Measurements from ENCODE around the gene TMEM201. TPM values are rescaled to one million over a fixed set of nuclear protein-coding genes. Genes with fewer than 3 reads are reported as not detected.

The TMEM201 gene
- total and polyA plus RNA-seq, 9 of the 15 experiments (the other 6 are each of a cell fraction or from before 2014, with no cell fraction given) = 0.42 to 51.3 (median 7.4) TPM

DNA sequence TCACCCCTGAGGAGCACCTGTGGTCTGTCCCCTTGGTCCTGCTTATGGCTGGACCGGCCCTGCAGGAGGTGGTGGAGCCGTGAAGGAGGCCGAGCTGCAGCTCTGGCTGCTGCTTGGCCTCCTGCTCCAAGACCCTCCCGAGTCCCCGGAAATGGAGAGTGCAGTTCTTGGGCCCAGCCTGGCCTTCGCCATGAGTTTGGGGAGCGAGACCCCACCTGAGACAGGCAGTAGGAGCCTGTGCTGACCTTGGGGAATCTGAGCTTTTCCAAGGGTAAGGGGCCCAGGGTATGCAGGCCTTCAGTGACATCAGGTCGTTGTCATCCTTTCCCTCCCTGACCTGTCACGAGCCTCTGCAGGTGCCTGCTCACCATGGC is 14.1 kb downstream of the TMEM201 start:
- CTCF ChIA-PET (ENCODE audit: low intra/inter-chr PET ratio) = interaction anchor here (0.5 kb wide), 1 partner anchor 24 kb away, joined by 5 read pairs; no protein-coding TSS in a partner anchor

DNA sequence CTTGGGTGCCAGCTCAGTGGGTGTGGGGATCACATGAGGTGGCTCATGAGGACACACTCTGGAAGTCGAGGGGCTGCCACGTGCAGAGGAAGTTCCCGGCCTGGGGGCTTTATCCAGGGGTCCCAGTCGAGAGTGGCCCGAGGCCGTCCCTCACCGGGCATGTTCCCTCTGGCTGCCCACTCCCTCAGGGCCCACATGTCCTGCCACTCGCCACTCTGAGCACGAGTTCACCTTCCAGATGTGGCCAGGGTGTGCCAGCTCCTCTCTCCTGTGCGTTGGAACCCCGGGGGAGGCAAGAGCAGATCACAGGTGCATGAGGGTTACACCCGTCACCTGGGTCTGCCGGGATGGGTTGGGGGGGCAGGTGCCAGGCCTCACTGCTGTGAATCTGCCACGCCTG is 14.6 kb downstream of the TMEM201 start:
- POLR2A ChIA-PET = interaction anchor here (0.5 to 2.2 kb wide), 5 partner anchors 10 to 418 kb away, joined by 3 to 6 read pairs (median 3); no protein-coding TSS in a partner anchor
- CTCF ChIA-PET (ENCODE audit: low intra/inter-chr PET ratio) = no interaction called here
- H3K27ac ChIP-seq (ENCODE audit: extremely low read depth, low read depth, low read length) = no peak overlapping the region
- no peak for TF ChIP-seq ZC3H11A (IDR thresholded peaks at IDR 0.05; ENCODE audit: low read depth, low read length)
- no peak for TF ChIP-seq FOXJ2 (tag; IDR thresholded peaks at IDR 0.05)
- TF ChIP-seq ZNF24 (IDR thresholded peaks at IDR 0.05) = no peak
- no peak for TF ChIP-seq ZNF584 (CRISPR knock-in tag; IDR thresholded peaks at IDR 0.05; ENCODE audit: low read depth)
- TF ChIP-seq ZNF778 (CRISPR knock-in tag; IDR thresholded peaks at IDR 0.05) = no peak
- no peak for TF ChIP-seq ZNF184 (CRISPR knock-in tag; IDR thresholded peaks at IDR 0.05)
- no peak for TF ChIP-seq HEY1 (CRISPR knock-in tag; IDR thresholded peaks at IDR 0.05; ENCODE audit: borderline replicate concordance)
- TF ChIP-seq TOE1 (IDR thresholded peaks at IDR 0.05; ENCODE audit: borderline replicate concordance) = no peak
- no peak for TF ChIP-seq TOE1 (CRISPR knock-in tag; IDR thresholded peaks at IDR 0.05; ENCODE audit: borderline replicate concordance, low read depth)
- TF ChIP-seq EP300 (IDR thresholded peaks at IDR 0.05; ENCODE audit: low read length) = no peak
- TF ChIP-seq ZFX (CRISPR knock-in tag; IDR thresholded peaks at IDR 0.05) = no peak
- TF ChIP-seq ATF7 (IDR thresholded peaks at IDR 0.05) = no peak

More for the DNA sequence above, 14.1 kb downstream of the TMEM201 start:
- no TSS peak for BruUV-seq (replicated peaks)
- Histone ChIP-seq H3K9me3 (replicated peaks; ENCODE audit: control insufficient read depth, insufficient read depth, low read depth, low read length) (no peaks in the 10 kb centered on the region), H3K9ac (ENCODE audit: insufficient read depth in 1 of 2, low read depth in 2 of 2, low read length in 2 of 2) (peak overlapping the region in 1 of 2 experiments; percentile 24; a peak in 1 of 4 replicates), H3K4me3 (no peak overlapping the region), H3K4me2 (ENCODE audit: insufficient read depth, low read length) (no peak overlapping the region), H4K20me1 (replicated peaks; ENCODE audit: control insufficient read depth, insufficient read depth, low read length) (peaks cover 3% of the 10 kb centered on the region; the same call in 1 of the 2 replicates), H2AFZ (ENCODE audit: low read depth, low read length) (no peak overlapping the region), H3K27ac (ENCODE audit: extremely low read depth, low read depth, low read length) (no peak overlapping the region), H3K9me1 (ENCODE audit: control insufficient read depth, insufficient read depth, low read length) (peaks cover 3% of the 10 kb centered on the region), H3K4me1 (replicated peaks in 1 of 2; ENCODE audit: control insufficient read depth in 2 of 2, insufficient read depth in 2 of 2, low read length in 2 of 2) (peaks cover 0 to 13% of the 10 kb centered on the region in 2 experiments; a peak in 1 of 5 replicates), H3K79me2 (ENCODE audit: control insufficient read depth, insufficient read depth, low read length) (no peaks in the 10 kb centered on the region), H3K36me3 (ENCODE audit: control insufficient read depth, insufficient read depth, low read length) (peaks cover 92% of the 10 kb centered on the region; the same call in 2 of the 3 replicates), H3K27me3 (ENCODE audit: control insufficient read depth in 2 of 2, insufficient read depth in 2 of 2, low read length in 2 of 2) (no peaks in the 10 kb centered on the region)
- DNase-seq (ENCODE audit: extremely low read depth in 1 of 4, low spot score in 3 of 4) = no peak
- POLR2A ChIA-PET = interaction anchor here (0.5 to 2.2 kb wide), 4 partner anchors 9 to 79 kb away, joined by 3 to 6 read pairs (median 3); no protein-coding TSS in a partner anchor
- TF ChIP-seq, protein P1, sequence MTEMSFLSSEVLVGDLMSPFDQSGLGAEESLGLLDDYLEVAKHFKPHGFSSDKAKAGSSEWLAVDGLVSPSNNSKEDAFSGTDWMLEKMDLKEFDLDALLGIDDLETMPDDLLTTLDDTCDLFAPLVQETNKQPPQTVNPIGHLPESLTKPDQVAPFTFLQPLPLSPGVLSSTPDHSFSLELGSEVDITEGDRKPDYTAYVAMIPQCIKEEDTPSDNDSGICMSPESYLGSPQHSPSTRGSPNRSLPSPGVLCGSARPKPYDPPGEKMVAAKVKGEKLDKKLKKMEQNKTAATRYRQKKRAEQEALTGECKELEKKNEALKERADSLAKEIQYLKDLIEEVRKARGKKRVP (CRISPR knock-in tag; IDR thresholded peaks at IDR 0.05) = no peak
- TF ChIP-seq ZNF764 (CRISPR knock-in tag; IDR thresholded peaks at IDR 0.05; ENCODE audit: low read depth) (no peak), RBM22 (IDR thresholded peaks at IDR 0.05; ENCODE audit: low read depth, low read length, poor library complexity, severe bottlenecking) (peak; percentile 38), POLR2G (IDR thresholded peaks at IDR 0.05; ENCODE audit: low read depth, low read length) (0 out of 2 replicates have a peak, but pooled peaks have one; percentile 6)
- in situ Hi-C loops (cut with MboI) (no loop called here), intact Hi-C loops (cut with micrococcal nuclease) (no loop called here)
- no peak for FAIRE-seq
- no peak for ATAC-seq
- WGBS (ENCODE audit: insufficient coverage, low coverage, missing lambda C conversion rate) = 93% methylated on average over 9 of the region's 9 CpGs

More for the DNA sequence above, 14.6 kb downstream of the TMEM201 start:
- peaks cover 3% of the 10 kb centered on the region for H3K9me1 ChIP-seq (ENCODE audit: control insufficient read depth, insufficient read depth, low read length)
- no peaks in the 10 kb centered on the region for H3K9me3 ChIP-seq (replicated peaks; ENCODE audit: control insufficient read depth, insufficient read depth, low read depth, low read length)
- no peak overlapping the region for H3K4me2 ChIP-seq (ENCODE audit: insufficient read depth, low read length)
- no peaks in the 10 kb centered on the region for H3K79me2 ChIP-seq (ENCODE audit: control insufficient read depth, insufficient read depth, low read length)
- no peak overlapping the region for H3K9ac ChIP-seq (ENCODE audit: insufficient read depth in 1 of 2, low read depth in 2 of 2, low read length in 2 of 2)
- peaks cover 0 to 12% of the 10 kb centered on the region in 2 experiments; a peak in 1 of 5 replicates for H3K4me1 ChIP-seq (replicated peaks in 1 of 2; ENCODE audit: control insufficient read depth in 2 of 2, insufficient read depth in 2 of 2, low read length in 2 of 2)
- no peak overlapping the region for H2AFZ ChIP-seq (ENCODE audit: low read depth, low read length)
- peaks cover 3% of the 10 kb centered on the region; the same call in 1 of the 2 replicates for H4K20me1 ChIP-seq (replicated peaks; ENCODE audit: control insufficient read depth, insufficient read depth, low read length)
- DNase-seq (ENCODE audit: extremely low read depth in 1 of 4, low spot score in 3 of 4) (no peak), FAIRE-seq (no peak), ATAC-seq (no peak)
- no peaks in the 10 kb centered on the region for H3K27me3 ChIP-seq (ENCODE audit: control insufficient read depth in 2 of 2, insufficient read depth in 2 of 2, low read length in 2 of 2)
- no TSS peak for BruUV-seq (replicated peaks)
- H3K4me3 ChIP-seq = no peak overlapping the region
- intact Hi-C loops (cut with micrococcal nuclease) = no loop called here
- in situ Hi-C loops (cut with MboI) = no loop called here
- H3K36me3 ChIP-seq (ENCODE audit: control insufficient read depth, insufficient read depth, low read length) = peaks cover 92% of the 10 kb centered on the region; the same call in 2 of the 3 replicates
- 91% methylated on average over 14 of the region's 14 CpGs for WGBS (ENCODE audit: insufficient coverage, low coverage, missing lambda C conversion rate)

All from K562 (cell line).